Measurements from ENCODE around the gene SDR9C7.
"Not testable (repeated sequence)": the region's sequence is repeated elsewhere in the genome, so short reads cannot be mapped to it uniquely, and the experiment has no call there.

Gene SDR9C7

DNA sequence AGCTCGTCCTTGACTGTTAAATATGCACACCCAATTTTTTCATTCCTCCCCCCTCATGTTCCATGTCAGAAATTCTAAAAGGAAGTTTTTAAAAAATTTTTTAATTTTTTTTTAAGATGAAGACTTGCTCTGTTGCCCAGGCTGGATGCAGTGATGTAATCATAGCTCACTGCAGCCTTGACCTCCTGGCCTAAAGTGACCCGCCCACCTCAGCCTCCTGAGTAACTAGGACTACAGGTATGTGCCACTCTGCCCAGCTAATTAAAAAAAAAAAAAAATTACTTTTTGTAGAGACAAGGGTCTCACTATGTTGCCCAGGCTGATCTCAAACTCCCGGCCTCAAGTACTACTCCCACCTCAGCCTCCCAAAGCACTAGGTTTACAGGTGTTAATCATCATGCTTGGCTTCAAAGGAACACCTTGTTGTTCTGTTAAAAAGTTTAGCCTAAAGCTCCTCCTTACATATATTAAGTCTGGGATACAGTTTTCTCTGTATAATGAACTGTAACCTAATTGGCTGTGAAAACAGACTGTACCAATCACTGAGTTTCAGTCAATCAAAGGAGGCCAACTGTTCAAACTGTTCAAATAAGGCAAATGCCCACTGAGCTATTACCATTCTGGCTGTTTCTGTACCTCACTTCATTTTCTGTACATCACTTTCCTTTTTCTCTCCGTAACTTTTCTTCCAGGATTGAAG is 17.8 kb downstream of the SDR9C7 start:
- no peak for DNase-seq (ENCODE audit: low read depth in 3 of 3)

DNA sequence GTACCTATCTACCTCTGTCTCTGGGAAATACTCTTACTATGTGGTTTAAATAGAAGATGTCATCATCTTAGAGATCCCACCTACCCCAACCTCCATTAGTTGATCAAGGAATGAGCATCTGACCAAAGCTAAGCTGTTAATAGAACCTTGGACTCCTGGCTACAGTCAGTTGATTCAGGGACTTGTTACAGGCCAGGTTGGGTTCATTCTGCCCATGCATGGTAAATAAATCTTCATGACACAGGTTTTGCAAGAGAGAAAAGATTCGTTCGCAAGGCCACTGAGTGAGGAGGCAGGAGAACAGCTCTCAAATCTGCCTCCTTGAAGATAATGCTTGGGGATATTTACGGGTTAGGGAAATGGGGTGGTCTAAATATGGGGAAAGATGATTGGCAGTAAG is 19.5 kb downstream of the SDR9C7 start:
- DNase-seq (ENCODE audit: low read depth in 3 of 3), result no peak

DNA sequence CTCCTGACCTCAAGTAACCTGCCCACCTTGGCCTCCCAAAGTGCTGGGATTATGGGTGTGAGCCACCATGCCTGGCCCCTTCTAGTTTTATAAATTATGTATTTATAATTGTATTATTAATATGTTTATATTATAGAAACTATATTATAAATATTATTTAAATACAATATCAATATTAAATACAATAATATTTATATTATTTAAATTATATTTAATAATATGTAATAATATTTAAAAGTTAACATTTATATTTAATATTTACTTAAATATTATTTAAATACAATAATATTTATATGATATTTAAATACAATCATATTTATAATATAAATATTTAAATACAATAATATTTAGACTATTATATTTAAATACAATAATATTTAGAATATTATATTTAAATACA is 20.0 kb downstream of the SDR9C7 start:
- no peak for DNase-seq (ENCODE audit: low read depth in 3 of 3)

DNA sequence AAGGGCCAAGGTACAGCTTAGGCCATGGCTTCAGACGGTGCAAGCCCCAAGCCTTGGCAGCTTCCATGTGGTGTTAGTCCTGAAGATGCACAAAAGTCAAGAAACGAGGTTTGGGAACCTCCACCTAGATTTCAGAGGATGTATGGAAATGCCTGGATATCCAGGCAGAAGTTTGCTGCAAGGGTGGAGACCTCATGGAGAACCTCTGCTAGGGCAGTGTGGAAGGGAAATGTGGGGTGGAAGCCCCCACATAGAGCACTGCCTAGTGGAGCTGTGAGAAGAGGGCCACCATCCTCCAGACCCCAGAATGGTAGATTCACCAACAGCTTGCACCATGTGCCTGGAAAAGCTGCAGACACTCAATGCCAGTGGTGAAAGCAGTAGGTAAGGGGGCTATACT is 24.8 kb downstream of the SDR9C7 start:
- not testable (repeated sequence) for DNase-seq (ENCODE audit: low read depth in 3 of 3)

DNA sequence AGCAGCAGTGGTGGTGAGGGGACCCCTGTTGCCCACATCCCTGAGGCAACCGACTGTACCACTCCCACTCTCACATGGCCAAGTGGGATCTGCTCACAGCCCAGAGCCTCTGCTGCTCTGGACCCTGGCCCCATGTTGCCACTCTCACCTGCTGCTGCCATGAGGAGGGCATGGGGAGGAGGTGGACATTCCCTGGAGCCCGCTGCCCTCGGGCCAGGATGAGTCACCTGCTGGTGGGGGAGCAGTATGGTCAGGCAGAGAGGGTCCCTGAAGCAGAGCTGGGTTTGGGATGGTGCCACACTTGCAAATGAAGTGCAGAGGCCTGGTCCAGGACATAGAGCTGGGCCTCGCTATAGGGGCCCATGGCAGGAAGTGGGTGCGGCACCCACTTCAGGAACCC is 26.1 kb downstream of the SDR9C7 start:
- DNase-seq (ENCODE audit: low read depth in 3 of 3), result no peak

DNA sequence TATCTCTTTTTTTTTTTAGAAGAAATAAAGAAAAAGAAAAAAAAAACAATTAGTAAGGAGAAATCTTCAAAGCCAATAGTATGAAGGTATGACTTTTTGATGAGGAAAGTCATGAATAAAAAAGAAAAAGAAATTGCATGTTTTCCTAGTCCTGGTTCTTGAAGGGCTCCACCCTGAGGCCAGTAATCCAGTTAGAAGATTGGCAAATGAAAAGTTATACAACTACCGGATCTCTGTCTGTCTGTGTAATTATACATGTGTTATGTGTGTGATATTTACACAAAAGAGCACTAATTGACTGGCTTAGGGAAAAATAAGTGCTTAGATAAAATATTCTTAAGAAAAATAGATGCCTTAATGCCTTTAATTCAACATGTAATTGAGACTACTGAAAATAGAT is 28.4 kb downstream of the SDR9C7 start:
- DNase-seq (ENCODE audit: low read depth in 3 of 3), result no peak

DNA sequence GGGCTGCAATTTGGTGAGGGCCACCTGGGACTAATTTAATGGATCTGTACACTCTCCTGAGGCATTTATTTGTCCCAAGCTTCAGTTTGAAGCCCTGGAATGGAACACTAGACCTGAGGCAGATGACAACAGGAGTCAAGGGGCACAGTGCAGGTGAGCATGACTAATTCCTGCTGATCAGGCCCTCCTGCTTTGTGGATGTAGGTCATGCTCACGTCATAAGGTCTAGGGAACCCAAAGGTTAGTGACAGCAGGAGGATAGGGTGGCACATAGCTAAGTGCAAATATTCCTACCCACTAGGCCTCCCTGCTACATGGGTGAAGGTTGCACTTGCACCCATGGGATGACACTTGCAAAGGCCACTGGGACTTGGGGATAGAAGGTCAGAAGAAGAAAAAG is 30.8 kb downstream of the SDR9C7 start:
- DNase-seq (ENCODE audit: low read depth in 3 of 3), result no peak

DNA sequence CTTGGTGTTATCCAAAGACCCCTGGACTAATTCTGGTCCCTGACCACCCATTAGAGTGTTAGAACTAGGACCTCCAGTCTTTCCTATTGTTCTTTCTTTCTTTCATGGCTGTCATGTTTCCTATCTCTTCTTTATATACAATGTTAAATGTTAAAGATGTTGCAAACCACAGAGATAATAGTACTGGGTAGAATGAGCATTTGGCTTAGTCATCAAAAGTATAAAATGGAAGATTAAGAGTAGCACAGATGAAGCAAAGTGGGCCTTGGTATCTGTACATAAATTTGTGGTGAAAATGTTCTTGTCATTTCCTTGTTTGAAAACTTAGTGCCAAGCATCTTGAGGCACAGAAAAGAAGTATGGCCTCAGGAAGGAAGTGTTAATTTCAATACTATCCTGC is 32.9 kb downstream of the SDR9C7 start:
- not testable (repeated sequence) for DNase-seq (ENCODE audit: low read depth in 3 of 3)

DNA sequence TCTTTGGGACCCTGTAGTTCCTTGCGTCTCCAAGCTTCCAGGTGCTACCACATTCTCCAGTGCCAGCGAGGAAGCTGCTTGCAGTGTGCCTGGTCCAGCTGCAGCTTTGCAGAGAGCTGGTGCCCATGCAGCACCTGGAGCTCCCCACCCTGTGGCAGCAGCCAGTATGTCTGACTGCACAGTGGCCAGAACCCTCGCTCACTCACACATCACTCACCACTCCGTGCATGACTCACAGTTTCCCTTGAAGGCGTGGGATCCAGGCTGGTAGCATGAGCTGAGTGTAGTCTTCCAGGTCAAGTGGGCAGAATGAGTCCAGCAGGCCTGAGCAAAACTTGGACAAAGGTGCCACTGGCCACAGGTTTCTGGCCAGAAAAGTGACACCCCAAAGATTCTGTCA is 33.6 kb downstream of the SDR9C7 start:
- no peak for DNase-seq (ENCODE audit: low read depth in 3 of 3)

DNA sequence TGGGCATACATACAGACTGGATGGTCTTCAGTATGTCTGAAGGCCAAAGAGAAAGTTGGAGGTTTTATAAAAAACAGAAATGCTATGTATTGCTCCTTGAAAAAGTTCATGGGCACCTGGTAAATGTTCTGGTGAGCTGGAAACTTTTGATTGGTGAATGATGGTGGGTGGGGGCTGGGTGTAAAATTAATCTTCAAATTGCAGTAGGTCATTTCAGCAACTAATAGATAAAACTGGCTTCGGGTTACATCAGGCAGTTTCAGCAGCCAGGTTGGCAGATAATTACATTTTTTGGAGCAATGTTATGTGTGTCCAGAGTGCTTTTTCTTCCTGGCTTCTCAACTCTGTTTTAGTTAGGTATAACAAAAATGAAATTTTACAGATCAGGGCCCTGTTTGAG is 35.3 kb downstream of the SDR9C7 start:
- no peak for DNase-seq (ENCODE audit: low read depth in 3 of 3)

DNA sequence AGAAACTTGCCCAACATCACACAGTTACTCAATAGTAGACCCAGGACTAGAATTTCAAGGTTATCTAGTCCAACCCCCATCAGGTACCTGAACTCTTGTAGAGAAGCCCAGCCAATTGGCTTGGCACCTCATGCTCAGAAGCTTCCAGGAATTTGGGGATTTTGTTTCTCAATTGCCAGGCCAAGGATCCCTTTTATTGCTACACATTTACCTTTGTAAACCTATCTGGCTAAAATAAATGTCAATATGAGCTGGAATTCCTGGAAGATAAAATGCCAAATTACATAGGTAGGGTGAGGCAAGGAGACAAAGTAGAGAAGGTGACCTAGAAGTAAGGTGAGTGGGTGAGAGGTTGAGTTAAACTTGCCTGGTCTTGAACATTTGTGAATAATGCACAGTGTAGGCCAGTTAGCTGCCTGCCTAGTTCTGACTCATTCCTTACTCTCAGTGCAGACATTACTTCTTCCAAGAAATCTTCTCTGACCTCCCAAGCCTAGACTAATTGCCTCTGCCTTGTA is 36.3 kb downstream of the SDR9C7 start:
- no peak for DNase-seq (ENCODE audit: low read depth in 3 of 3)

DNA sequence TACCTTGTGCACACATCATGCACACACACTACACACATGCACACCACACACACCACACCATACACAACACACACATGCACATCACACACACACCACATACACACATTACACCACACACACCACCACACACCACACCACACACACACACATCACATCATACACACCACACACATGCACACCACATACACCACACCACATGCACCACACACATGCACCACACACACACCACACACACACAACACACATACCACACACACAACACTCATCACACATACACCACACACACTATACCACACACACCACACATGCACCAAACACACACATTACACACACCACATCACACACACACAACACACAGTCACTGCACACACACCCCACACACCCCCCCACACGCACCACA is 38.1 kb downstream of the SDR9C7 start:
- no peak for DNase-seq (ENCODE audit: low read depth in 3 of 3)

DNA sequence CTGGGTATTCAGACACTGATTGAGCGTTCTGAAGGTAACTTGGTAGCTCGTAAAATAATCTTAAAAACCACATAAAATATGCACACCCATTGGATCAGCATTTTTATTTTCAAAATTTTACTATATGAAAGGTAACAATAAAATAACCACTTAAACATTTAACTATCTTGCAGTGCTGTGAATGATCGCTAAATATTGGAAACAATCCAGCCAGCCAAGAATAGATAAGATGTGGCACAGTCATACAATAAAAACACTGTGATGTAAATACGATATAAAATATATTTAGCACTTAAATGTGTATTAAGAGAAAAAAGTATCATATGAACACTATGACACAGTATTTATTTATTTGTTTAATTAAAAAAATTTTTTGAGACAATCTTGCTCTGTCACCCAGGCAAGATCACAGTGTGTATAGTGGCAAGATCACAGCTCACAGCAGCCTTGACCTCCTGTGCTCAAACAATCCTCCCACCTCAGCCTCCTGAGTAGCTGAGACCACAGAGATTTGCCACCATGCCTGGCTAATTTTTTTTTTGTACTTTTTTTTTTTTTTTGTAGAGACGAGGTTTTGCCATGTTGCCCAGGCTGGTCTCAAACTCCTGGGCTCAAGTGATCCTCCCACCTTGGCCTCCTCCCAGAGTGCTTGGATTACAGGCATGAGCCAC is 39.4 kb downstream of the SDR9C7 start:
- no peak for DNase-seq (ENCODE audit: low read depth in 3 of 3)

DNA sequence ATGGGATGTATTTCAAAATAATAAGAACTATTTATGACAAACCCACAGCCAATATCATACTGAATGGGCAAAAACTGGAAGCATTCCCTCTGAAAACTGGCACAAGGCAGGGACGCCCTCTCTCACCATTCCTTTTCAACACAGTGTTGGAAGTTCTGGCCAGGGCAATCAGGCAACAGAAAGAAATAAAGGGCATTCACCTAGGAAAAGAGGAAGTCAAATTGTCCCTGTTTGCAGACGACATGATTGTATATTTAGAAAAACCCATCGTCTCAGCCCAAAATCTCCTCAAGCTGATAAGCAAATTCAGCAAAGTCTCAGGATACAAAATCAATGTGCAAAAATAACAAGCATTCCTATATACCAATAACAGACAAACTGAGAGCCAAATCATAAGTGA is 42.3 kb downstream of the SDR9C7 start:
- not testable (repeated sequence) for DNase-seq (ENCODE audit: low read depth in 3 of 3)

DNA sequence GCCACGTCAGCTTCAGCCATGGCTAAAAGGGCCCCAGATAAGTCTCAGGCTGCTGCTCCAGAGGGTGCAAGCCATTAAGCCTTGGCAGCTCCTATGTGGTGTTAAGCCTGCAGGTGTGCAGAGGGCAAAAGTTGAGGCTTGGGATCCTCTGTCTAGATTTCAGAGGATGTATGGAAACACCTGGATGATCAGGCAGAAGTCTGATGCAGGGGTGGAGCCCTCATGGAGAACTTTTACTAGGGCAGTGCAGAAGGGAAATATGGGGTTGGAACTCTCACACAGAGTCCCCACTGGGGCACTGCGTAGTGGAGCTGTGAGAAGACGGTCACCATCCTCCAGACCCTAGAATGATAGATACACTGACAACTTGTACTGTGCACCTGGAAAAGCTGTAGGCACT is 47.9 kb downstream of the SDR9C7 start:
- no peak for DNase-seq (ENCODE audit: low read depth in 3 of 3)

DNA sequence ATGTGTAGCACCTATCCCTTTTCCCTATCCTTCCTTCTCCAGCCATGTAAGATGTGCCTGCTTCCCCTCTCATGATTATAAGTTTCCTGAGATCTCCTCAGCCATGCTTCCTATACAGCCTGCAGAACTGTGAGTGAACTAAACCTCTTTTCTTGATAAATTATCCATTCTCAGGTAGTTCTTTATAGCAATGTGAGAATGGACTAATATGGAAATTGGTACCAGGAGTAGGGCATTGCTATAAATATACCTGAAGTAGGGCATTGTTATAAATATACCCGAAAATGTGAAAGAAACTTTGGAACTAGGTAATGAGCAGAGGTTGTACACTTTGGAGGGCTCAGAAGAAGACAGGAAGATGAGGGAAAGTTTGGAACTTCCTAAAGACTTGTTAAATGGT is 48.9 kb downstream of the SDR9C7 start:
- DNase-seq (ENCODE audit: low read depth in 3 of 3), result no peak

DNA sequence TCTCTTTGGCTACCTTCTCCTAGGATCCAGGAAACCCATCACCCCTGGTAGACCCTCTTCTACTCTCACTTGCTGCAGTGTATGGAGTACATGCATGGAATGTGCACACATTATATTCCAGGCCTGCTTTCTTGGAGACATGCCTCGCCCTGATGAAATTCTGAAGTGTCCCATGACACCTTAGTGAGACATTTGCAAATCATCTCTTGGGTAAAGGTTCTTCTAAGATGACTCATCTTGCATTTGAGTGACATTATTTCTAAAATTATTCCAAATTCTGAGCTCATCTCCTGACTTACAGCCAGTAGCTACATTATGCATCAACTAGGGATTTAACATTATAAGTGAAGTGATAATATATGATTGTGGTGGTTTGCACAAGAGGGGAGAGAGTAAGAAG is 49.8 kb downstream of the SDR9C7 start:
- DNase-seq (ENCODE audit: low read depth in 3 of 3), result no peak

DNA sequence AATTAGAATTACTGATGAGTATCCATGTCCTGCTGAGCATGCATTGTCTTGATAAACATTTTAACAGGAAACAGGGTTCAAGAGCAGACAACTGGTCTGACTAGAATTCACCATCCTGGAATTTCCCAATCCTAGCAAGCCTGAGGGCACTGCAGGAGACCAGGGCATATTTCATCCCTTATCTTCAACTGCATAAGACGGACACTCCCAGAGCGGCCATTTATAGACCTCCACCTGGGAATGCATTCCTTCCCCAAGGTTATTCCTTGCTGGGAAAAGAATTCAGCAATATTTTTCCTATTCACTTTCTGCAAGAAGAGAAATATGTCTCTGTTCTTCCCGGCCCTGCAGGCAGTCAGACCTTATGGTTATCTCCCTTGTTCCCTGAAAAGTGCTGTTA is 51.8 kb downstream of the SDR9C7 start:
- not testable (repeated sequence) for DNase-seq (ENCODE audit: low read depth in 3 of 3)

DNA sequence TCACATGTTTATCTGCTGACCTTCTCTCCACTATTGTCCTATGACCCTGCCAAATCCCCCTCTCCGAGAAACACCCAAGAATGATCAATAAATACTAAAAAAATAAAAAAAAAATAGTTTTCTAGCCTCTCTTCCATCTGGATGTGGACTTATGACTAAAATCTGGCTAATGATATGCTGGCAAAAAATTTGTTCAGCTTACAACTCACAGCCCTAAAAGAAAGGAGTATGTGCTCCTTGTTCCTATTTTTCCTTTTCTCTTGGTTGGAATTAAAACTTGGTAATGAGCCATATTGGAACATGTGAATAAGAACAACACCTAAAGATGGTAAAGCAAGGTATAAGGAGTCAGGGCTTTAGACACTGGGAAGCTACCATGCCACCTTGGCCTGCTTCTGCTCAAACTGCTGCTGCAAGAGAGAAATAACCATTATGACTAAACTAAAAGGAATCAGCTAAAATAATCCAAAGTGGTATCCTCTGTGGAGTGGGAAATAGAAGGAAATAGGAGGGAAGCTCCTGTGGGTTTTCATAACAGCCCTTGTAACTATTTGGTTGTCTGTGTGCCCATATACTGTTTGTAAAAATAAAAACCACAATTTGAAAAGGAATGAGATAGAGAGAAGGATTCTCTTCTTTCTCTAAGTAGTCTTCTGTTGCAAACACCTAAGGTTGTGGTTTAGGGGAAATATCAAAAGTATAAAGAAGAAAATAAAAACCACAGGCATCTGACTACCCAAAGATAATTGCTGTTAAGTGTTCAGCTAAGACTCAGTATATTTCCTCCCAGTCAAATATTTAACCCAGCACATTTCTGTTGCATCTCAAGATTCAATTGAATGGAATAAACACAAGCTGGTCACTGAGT is 53.8 kb downstream of the SDR9C7 start:
- no peak for DNase-seq (ENCODE audit: low read depth in 3 of 3)

DNA sequence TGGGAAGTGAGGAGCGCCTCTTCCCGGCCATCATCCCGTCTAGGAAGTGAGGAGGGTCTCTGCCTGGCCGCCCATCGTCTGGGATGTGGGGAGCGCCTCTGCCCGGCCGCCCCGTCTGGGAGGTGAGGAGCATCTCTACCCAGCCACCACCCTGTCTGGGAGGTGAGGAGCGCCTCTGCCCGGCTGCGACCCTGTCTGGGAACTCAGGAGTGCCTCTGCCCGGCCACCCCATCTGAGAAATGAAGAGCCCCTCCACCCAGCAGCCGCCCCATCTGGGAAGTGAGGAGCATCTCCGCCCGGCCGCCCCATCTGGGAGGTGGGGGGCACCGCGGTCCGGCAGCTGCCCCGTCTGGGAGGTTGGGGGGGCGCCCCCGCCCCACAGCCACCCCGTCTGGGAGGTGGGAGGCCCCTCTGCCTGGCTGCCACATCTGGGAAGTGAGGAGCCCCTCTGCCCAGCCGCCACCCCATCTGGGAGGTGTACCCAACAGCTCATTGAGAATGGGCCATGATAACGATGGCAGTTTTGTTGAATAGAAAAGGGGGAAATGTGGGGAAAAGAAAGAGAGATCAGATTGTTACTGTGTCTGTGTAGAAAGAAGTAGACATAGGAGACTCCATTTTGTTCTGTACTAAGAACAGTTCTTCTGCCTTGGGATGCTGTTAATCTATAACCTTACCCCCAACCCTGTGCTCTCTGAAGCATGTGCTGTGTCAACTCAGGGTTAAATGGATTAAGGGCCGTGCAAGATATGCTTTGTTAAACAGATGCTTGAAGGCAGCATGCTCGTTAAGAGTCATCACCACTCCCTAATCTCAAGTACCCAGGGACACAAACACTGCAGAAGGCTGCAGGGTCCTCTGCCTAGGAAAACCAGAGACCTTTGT is 54.7 kb downstream of the SDR9C7 start:
- not testable (repeated sequence) for DNase-seq (ENCODE audit: low read depth in 3 of 3)

DNA sequence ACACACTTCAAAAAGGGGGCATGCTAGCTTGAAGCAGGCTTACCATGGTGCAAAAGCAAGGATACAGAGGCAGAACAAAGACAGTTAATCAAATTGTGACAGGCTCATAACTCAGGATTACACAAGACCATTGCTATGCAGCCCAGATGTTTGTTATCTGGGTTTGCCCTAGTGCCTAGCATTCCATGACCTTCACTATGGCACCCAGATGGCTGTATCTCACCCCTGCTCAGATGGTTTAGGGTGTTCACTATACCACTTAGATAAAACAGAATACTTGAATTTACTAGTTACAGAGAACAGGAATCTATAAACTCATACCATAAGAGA is 56.2 kb downstream of the SDR9C7 start:
- DNase-seq (ENCODE audit: low read depth in 3 of 3), result no peak

All from stimulated activated CD4-positive, alpha-beta T cell treated with anti-CD3 and anti-CD28 coated beads, TNF-alpha, amount 100 ng/mL, for 48 hours (primary cell).